CD4-positive, alpha-beta T cell (primary cell): ENCODE measurements around the gene SRGAP2B. TPM values are rescaled to one million over a fixed set of nuclear protein-coding genes. Genes with fewer than 3 reads are reported as not detected.
"Not testable (repeated sequence)": the region's sequence is repeated elsewhere in the genome, so short reads cannot be mapped to it uniquely, and the experiment has no call there.

Source experiments
- ATAC-seq: fragments of 200-7000 bp; cut with Tn5 transposase; one replicate; pipeline ENCODE4 v1.10.0; 2022; ENCODE audit warnings: mild to moderate bottlenecking; ENCODE audit not compliant: poor library complexity
- CTCF ChIA-PET: fragments of 350-600 bp; sonication (Branson Sonifier 250); formaldehyde crosslinking; loops from one replicate; lab custom pipeline; 2021; ENCODE audit warnings: antibody characterized with exemption, inconsistent platforms; lab: Charles Lee
- POLR2A ChIA-PET: fragments of 350-600 bp; sonication (Branson Sonifier 250); formaldehyde crosslinking; loops from one replicate; lab custom pipeline; 2021; ENCODE audit warnings: antibody characterized with exemption, inconsistent platforms; lab: Charles Lee
- DNase-seq, 14 experiments: peaks; one replicate each; pipeline ENCODE4 v3.0.0-alpha.2; 2013 to 2020; ENCODE audit warnings: mixed read lengths in 2 of 14
- H3K27ac ChIP-seq, 2 donors: one replicate each; pipeline versions ENCODE4 v1.5.1 to v1.7.0; 2013; ENCODE audit warnings: low read length in 2 of 2, low read depth in 1 of 2, mild to moderate bottlenecking in 1 of 2
- H3K27me3 ChIP-seq, 2 experiments: 1 replicate in 1 of 2; 2 replicates in 1 of 2; pipeline versions ENCODE4 v1.6.1 to v1.7.0; 2013; ENCODE audit warnings: low read length in 2 of 2, control low read depth in 1 of 2, mild to moderate bottlenecking in 1 of 2, moderate library complexity in 1 of 2; ENCODE audit not compliant: insufficient read depth in 2 of 2, control insufficient read depth in 1 of 2
- H3K36me3 ChIP-seq: one replicate; pipeline ENCODE4 v1.6.1; 2013; ENCODE audit warnings: low read length, control low read depth; ENCODE audit not compliant: insufficient read depth
- H3K4me1 ChIP-seq: one replicate; pipeline ENCODE4 v1.6.1; 2013; ENCODE audit warnings: low read length, control low read depth; ENCODE audit not compliant: insufficient read depth
- H3K4me3 ChIP-seq: one replicate; pipeline ENCODE4 v1.5.1; 2013; ENCODE audit warnings: mild to moderate bottlenecking, low read length, moderate library complexity
- H3K9me3 ChIP-seq, 2 experiments: 1 replicate in 1 of 2; 2 replicates in 1 of 2; pipeline versions ENCODE4 v1.6.1 to v1.7.0; 2013; ENCODE audit warnings: low read length in 2 of 2, mild to moderate bottlenecking in 2 of 2, control low read depth in 1 of 2, moderate library complexity in 1 of 2; ENCODE audit not compliant: control insufficient read depth in 1 of 2, insufficient read depth in 1 of 2
- H3K27ac Mint-ChIP-seq: one replicate; pipeline ENCODE4 v1.8.0; 2020; ENCODE audit warnings: mixed read lengths
- H3K27me3 Mint-ChIP-seq: one replicate; pipeline ENCODE4 v1.8.0; 2021; ENCODE audit warnings: mixed read lengths
- H3K36me3 Mint-ChIP-seq: one replicate; pipeline ENCODE4 v1.8.0; 2021; ENCODE audit warnings: low read depth, mixed read lengths
- H3K4me1 Mint-ChIP-seq: one replicate; pipeline ENCODE4 v1.8.0; 2021; ENCODE audit warnings: low read depth, mixed read lengths
- H3K4me3 Mint-ChIP-seq: one replicate; pipeline ENCODE4 v1.8.0; 2020; ENCODE audit warnings: mild to moderate bottlenecking, mixed read lengths
- H3K9me3 Mint-ChIP-seq: one replicate; pipeline ENCODE4 v1.8.0; 2020; ENCODE audit warnings: mixed read lengths
- intact Hi-C, 2 experiments: fragments of 100-400 bp; cut with DNase I in 1 of 2; cut with micrococcal nuclease in 1 of 2; formaldehyde crosslinking; loops; one replicate each; pipeline versions ENCODE4 v1.15.1 to v1.9.0; 2023 to 2025; cut with DNase I, micrococcal nuclease
- total RNA-seq, 174 experiments: library from RNA in 2 of 174; stranded (reverse) in 2 of 174; gene quantifications; one replicate each; pipeline ENCODE4 v1.2.3 and lab custom pipeline; 2021 to 2026

Gene SRGAP2B
- total RNA-seq, 2 experiments from 2014 or later = 11.4 to 11.6 TPM

DNA sequence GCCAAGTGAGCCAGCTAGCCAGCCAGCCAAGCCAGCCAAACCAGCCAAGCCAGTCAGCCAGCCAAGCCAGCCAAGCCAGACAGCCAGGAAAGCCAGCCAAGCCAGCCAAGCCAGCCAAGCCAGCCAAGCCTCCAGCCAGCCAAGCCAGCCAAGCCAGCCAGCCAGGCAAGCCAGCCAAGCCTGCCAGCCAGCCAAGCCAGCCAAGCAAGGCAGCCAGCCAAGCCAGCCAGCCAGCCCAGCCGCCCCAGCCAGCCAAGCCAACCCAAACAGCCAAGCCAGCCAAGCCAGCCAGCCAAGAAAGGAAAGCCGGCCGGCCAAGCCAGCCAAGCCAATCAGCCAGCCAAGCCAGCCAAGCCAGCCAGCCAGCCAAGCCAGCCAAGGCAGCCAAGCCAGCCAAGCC is 236.5 kb downstream of the SRGAP2B start:
- ATAC-seq, H3K27me3 ChIP-seq, H3K4me3 Mint-ChIP-seq, intact Hi-C loops, CTCF ChIA-PET, H3K36me3 Mint-ChIP-seq, H3K4me1 Mint-ChIP-seq, H3K4me1 ChIP-seq, H3K27ac Mint-ChIP-seq, H3K9me3 ChIP-seq, H3K27me3 Mint-ChIP-seq, H3K36me3 ChIP-seq, H3K9me3 Mint-ChIP-seq, H3K4me3 ChIP-seq, POLR2A ChIA-PET, DNase-seq, H3K27ac ChIP-seq: not testable (repeated sequence)

Other genes with a start within 250 kb of the SRGAP2B start
- gene FAM72D, start 646 bp upstream of the SRGAP2B start, total RNA-seq = not detected
- not detected for gene PPIAL4D, start 146.8 kb upstream of the SRGAP2B start, total RNA-seq